HG02759 (cell line): ENCODE measurements around the gene CERKL.

ENCODE experiments used
- ATAC-seq: cut with Tn5 transposase; IDR thresholded peaks from one replicate; pipeline ENCODE4 v1.9.1; 2021; ENCODE audit warnings: mild to moderate bottlenecking, moderate library complexity; ENCODE audit not compliant: unreplicated experiment

Gene CERKL

DNA sequence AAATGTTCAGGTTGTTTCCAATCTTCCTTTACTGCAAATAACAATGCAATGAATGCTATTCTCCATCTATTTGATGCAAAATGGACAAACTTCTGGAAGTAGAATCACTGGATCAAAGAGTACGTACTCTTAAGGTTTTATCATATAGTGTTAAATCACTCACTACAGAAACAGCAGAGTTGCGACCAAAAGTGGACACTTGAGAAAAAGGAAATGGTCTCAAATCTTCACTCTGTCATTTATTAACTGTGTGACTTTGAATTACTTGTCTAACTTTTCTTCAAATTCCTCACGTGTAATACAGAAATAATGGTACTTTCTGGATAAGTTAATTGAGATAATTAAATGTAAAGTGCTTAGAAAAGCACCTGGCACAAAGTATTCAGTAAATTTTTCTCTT is 78.1 kb downstream of the CERKL start:
- peak; percentile 33 for ATAC-seq

DNA sequence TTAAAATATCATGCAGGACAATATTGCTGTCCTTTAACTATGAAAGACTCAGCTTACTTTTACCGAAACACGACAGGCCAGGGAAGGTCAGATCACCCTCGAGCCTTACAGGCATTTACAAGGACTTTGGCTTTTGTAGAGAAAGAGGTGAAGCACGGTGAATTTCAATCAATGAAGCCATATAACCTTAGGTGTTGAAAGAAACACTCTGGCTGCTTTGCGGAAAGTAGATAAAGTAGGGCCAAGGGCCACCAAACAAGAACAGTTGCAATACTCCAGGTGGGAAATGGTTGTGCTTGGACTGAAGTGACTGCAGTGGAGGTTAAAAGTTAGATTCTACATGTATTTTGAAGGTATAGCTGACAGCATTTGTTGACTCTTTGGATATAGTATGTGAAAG is 80.5 kb downstream of the CERKL start:
- no peak for ATAC-seq

DNA sequence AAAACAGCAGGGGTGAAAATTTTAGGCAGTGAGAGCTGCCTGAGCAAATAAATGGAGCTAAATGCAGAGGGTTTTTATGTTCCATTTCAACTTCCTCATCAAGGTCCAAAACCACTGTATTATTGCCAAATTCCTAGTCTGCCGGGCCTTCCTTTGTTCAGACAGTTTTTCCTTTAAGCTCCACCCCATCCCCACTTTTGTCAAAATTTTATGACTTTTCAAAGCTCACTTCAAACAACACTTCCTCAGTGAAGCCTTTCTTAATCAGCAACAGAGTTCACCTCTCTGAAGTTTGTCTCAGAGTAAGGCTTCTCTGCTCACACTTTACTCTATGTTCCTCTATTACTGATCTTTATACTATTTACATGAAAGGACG is 81.3 kb downstream of the CERKL start:
- ATAC-seq: no peak

DNA sequence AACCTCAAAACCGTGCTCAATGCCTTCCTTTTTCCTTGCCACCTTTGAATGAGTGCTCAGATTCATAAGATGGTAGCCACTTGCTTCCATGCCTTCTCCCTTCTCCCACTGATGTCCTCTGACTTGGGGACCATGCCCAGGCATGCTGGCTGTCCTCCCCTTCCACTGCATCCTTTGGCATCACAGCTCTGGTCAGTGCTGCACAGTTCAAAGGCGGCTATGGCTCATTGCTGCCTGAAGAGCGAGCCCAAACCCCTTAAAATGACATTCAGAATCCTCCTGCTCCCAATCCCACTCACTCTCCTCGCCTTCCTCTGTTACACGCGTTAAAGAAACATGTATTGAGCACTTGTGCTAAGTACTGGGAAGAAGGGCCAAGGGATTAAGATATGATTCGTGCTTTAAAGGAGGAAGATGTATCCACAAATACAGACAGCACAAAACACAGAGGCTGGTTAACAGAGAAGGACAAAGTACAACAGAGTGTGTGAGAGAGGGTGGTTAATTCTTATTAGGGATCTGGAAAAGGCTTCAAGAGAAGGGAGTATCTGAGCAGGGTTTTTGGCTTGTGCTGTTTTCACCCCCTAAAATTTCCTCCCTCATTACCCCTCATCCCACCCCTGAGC is 81.8 kb downstream of the CERKL start:
- no peak for ATAC-seq

DNA sequence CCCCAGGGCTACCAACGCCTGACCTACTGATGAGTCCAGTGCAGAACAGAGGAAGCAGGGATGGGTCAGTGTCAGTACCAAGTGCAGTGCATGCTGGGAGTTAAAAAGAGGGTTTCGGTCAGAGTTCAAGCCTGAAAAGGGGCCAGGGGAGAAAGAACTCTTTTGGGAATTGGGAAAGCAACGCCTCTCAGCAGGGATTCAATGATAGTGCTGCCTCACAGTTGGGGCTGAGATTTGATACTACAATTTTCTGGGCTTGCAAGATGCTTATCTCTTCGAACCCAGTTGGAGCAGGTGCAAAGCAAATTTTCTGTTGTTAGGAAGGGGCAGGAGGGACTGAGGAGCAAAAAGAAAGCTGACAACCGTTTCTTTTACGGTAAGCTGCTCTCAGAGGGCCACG is 82.6 kb downstream of the CERKL start:
- no peak for ATAC-seq

DNA sequence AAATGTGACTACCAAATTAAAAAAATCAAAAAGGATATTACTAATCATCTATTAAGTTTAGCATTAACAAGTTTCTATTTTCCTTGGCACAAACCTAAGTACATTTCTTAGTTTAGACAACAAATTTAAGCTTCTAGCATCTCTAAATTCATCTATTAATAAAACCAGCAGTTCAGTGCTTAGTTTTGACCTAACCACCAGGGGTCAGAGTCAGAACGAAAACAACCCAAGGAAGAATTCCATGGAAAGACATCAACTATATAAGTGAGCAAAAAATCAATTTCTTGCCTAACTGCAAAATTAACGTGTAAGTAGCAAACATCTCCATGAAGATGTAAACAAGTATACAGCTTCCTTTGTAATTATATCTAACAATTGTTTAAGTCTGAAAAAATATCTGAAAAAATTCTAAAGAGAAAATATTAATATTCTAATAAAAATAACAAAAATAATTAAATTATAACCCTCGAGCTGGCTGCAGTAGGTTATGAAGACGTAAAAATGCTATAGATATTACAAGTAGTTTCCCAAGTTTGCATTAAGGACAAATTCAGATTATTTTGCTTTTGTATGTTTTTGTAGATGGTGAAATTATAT is 83.7 kb downstream of the CERKL start:
- ATAC-seq: no peak

DNA sequence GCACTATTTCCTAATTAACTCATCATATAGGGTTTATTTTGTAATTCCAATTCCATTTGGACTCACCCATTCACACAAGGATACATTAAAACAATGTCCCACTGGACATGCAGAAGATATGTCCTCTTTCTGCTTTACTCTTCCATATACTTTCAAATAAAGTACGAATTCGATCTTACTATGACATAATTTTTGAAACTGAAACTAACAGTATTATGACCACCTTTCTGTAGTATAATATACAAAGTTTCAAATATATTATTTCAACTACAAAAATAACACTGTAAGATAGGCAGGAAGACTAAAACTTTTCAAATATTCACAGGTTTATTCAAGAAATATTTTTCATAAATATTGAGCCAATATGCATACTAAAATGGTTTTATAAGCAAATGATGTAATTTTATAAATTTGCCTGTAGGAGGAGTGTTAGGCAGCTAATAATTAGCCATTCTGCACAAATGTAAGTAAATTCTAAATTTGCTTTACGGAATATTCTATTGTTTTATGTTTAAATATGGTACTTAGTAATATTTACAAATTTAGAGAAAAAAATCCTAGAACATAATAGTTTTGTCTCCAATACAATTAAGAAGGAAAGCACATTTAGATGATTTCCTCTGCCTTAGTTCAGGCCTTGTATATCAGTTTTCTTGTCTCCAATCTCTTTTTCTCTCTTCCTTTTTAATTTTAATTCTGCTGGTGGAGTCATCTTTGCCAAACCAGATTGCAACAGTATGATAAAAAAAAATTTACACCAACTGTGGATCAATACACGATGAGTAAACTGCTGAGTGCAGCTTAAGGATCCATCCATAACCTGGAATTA is 85.9 kb downstream of the CERKL start:
- ATAC-seq: no peak

DNA sequence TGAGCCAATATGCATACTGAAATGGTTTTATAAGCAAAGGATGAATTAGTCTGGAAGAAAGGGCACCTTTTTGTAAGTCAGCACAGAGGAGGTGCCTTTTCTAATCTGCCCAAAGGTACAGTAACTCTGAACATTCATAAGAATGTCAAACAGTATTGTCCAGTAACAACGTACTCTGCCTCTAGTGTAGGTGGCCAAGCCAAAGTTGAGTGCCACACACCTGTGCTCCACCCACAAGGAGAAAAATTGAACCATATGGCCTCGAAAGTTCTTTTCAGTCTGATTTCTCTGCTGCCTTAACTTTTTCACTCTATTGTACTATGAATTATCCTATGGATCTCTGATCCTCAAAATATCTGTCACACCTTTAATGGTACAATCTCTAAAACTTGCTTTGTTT is 86.8 kb downstream of the CERKL start:
- ATAC-seq: no peak

DNA sequence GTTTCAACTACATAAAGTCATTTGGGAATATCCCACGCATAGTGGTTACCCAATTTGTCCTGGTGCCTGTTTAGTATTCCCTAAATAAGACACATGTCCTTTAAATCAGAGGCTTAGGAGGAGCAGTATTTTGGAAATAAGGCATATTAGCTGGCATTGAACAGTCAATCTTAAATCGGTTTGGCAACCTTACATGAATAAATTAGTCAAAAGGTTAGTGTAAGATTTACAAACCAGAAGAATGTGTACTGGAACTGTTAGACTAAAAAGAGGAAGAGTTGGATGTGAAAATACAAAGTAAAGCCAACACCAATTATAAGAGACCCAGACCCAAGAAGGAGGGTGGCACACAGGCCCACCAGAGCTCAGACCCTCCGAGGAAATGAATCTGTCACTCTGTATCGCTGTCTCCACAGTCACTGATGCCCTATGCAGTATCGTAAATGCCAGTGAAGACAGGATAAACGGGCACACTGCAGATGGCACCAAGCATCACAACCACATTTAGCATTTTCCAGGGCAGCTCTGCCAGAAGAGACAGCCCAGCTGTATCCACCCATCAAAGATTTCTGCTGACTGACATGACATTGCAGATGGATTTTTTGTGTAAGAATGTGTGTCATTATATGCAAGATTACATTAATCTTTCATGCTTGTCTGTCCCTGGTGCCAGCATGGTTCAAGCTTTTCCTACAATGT is 90.4 kb downstream of the CERKL start:
- ATAC-seq: no peak

DNA sequence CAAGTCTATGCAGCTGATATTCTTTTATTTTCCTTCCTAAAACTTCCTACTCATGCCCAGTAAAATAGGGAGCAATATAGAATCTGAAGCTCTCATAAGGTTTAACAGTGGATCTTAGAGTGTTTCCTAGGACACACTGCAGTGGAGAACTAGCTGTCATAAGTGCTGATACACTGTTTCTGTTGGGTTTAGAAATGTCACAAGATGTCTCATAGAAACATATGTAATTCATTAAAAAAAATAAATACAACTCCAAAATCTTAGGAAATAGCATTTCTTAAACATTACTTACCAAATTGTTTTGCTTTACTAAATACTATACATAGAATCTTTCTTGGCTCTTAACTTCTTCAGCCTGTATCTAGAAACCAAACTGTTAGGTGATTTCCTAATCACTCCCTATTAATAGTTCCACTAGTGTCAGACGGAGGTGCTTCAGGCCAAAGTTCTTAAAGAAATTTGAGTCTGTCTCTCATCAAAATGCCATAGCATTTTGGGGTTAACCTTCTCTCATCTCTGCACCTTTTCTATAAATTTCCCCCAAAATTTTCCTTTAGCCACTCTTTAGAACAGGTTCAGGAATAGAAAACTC is 93.7 kb downstream of the CERKL start:
- no peak for ATAC-seq

DNA sequence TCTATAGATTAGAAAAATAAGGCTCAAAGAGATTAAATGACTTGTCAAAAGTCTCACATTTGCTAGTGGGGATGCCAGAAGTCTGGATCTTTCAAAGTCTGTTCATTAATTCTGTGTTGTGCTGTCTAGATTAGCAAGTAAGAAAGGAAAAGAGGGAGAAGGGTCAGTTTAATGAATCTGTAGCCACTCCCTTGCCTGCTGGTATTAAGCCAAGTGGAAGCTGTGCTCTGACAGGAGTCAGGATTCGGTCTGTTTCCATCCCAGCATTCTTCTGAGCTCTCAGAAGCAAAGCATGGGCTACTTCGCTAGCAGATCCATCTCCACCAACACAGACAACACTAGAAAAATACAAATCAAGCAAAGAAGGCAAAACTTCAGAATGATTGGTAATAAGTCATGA is 98.5 kb downstream of the CERKL start:
- no peak for ATAC-seq

DNA sequence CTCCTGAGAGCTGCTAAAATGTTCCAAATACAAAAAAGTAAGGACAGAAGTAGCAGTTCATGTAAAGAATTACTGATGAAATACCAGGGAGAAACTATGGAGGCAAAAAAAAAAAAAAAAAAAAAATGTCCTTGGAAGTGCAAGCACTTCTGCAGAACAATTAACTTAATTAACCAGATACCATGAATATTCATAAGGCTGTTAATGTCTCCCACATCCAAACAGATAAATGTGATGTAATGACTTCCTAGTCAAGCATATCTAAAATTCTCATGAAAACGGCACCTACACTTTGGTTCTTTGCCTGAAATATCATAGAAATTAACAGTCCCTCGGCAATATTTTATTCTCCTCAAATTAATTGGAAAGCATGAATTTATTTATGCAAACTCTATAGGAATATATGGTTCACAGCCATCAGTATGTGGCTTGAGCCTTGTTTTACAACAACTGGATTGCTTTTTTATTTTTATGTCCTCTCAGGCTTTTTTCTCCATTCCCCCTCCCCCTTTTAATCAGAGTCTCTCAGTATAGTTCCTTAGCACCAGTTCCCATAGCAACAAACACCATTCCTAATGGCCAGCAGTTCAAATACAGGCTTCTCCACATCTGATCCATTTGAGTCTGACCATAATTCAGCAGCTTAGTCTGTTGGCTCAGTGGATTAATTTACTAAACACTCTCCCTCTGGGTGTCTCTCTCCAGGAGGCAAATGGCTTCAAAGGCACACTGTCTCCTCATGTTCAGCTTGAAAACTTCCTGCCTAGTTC is 102.7 kb downstream of the CERKL start:
- ATAC-seq: no peak

DNA sequence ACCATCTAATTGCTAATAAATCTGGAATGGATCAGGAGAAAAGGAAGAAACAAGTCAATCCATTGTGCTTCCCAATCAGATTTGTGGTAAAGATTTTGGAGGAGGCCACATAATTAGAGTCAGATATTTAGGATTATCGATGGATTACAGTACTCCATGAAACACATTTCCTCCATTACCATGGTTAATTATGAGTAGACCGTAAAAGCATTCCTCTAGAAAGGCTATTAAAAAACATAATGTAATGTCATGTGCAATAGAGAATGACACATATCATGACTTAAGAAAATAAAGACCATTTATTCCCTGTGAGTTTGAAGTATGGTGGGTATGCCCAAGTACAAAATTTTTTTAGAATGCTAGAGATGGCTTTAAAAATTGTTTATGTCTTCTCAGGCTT is 103.7 kb downstream of the CERKL start:
- no peak for ATAC-seq

DNA sequence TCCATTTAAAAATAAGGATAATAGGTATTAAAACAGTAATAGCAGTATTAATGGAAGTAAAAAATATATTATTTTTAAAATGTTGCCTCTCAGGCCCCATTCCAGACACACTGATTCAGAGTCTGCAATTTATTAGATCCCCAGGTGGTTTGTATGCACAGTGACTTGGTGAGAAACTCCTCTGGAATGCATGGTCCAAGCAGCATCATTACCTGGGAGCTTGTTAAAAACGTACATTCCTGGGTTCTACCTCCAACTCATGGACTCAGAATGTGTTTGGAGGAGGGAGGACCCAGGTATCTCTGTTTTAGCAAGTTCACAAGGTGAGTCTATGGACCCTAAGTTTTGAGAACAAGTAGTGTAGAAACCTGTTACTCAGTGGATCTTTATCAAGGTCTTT is 104.1 kb downstream of the CERKL start:
- ATAC-seq: no peak

DNA sequence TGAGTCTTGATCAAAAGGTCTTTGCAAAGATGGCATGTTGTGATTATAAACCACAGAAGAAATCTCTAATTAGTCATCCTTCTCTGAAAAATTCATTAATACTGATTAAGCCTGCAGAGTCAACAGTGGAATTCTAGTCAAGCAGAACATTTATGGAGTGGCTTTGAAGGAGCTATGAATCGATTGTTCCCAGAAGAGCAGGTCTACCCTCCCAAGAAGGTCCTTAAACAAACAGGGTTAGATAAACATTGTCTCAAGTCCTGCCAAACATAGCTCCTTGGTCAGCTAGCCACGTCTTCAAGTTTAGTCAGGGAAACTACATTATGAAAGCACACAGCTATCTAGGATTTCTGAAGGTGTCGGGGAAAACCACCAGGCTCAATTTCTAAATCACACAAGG is 110.8 kb downstream of the CERKL start:
- ATAC-seq: no peak

DNA sequence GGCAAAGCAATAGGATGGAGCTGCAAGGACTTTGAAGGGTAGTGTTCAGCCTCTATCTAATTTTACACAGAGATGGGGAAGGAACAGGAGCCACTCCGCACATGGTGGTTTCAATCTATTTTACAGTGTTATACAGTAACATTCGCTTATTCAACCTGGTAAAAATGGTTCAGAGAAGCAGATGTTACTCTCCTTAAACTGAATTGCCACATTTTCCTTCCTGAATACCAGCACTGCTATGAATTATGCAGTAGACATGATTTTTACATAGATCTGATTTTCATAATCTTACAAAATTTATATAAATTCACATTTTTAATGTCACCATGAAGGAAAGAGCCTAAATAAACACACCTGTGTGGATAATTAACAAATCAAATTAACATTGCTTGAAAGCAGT is 114.7 kb downstream of the CERKL start:
- no peak for ATAC-seq

DNA sequence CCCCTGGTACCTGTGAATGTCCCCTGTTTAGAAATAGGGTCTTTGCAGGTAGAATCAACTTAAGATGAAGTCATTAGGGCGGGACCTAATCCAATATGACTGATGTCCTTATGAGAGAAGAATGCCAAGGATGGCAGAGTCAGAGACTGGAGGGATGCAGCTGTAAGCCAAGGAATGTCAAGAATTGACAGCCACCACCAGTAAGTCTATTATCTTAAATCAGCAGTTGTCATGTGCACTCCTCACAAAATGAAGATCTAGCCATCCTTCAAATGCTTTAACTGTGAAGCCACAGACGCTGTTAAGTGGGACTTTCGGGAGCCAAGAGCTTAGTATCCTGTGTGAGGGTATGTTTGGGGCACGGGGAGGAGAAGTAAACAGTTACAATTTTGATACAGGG is 116.5 kb downstream of the CERKL start:
- no peak for ATAC-seq

DNA sequence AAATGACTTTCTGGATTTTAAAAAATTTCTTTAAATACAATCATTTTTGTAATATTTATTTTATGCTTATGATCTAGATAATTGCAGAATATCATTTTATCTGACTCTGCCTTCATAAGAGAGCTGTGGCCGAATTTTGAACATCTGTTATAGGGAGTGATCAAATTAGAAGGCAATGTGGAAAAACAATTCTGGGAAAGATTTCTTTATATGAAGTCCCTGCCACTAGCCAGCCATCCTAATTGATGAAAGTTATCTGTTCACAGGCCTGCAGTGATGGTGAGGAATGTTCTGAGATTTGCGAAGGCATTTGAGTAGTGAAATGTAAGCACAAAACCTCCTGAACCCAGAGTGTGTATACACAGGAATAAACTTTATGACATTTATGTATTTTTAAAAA is 120.2 kb downstream of the CERKL start:
- no peak for ATAC-seq

DNA sequence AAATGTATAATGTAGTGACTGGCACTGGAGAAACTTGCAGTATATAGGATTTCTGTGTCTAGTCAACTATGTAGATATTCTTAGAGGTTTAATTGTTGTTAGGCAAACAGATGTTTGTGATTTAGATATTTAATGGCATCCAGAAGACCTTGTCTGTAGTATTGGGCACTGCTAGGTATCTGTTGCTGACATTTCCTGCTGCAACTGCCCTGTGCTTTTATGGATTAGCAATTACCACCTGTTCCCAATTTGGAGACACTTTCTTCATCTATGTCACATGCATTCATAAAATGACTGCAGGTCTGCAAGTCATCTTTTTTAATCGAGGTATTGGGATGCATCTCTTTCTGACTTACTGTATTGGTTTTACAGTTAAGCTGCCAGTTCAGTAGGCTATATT is 128.5 kb downstream of the CERKL start:
- ATAC-seq: no peak

DNA sequence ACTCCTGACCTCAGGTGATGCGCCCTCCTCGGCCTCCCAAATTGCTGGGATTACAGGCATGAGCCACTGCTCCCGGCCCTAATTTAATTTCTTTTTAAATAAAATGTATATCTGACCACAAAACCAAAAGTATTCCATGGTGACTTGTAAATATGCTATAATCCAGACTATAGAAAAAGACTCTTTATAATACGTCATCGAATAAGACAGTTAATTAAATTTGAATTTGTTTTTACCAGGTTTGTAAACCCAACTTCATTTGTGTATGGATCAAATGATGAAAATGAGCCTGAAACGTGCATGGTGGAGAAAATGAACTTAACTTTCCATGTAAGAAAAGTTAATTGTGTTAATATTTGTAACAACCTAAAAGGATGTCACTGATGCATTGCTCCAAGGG is 129.8 kb downstream of the CERKL start:
- no peak for ATAC-seq

DNA sequence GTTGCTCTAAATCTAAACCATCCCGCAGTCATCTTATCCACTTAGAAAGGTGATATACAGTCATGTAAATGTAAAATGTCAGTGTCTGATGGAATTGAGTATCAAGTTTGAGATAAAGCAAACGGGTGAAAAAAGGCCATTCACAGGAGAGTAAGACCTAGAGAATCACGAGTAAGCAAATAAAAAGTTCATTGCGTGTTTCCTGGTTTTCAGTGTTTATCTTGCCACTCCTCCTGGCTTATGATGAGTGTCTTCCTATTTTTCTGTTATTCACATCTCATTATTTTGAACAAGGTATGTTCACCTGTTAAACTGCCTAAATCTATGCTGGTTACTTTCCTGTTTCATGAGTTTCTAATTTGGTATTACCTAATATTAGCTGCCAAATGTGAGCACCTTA is 130.9 kb downstream of the CERKL start:
- ATAC-seq: no peak
